T47D (cell line): ENCODE data around the gene DUSP22.

ENCODE experiments used
- DNase-seq, 2 experiments: peaks; one replicate each; pipeline versions ENCODE4 v3.0.0 to v3.0.0-alpha.2; 2011 to 2012; ENCODE audit warnings: low read depth in 1 of 2, low spot score in 1 of 2
- JUND ChIP-seq: IDR thresholded peaks from 2 replicates; pipeline ENCODE4 v1.6.1; 2012; ENCODE audit warnings: low read depth
- in situ Hi-C: cut with HindIII; loops from 2 replicates; pipeline ENCODE4 v1.10.0; 2016; ENCODE audit warnings: low sequenced_read_pairs, low pct_unique_long_range_greater_than_20kb

The DUSP22 gene

DNA sequence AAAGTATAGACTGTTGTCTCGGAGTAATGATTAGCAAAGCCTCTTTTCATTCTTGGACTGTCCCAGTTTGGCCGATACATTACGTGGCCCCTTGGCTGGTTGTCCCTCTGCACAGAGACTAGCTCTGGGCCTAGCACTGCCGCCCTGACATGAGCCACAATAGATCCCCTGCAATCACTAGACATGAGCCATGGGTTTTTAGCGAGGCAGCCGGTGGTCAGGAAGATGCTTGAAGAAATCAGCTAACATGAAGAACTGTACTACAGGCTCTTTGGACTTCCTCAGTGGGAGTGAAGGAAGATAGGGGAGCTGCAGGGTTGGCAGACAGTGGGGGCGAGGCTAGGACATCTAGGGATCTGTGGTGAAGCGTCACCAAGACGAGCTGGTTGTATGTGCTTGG lies 11.0 kb downstream of the DUSP22 start:
- in situ Hi-C loops = no loop called here
- DNase-seq = no peak
- TF ChIP-seq JUND = no peak

GRCh38 chr6:303948-304558 lies 11.8 kb downstream of the DUSP22 start:
- TF ChIP-seq JUND = no peak
- in situ Hi-C loops = no loop called here
- peak in 1 of 2 experiments; percentile 38 for DNase-seq

DNA sequence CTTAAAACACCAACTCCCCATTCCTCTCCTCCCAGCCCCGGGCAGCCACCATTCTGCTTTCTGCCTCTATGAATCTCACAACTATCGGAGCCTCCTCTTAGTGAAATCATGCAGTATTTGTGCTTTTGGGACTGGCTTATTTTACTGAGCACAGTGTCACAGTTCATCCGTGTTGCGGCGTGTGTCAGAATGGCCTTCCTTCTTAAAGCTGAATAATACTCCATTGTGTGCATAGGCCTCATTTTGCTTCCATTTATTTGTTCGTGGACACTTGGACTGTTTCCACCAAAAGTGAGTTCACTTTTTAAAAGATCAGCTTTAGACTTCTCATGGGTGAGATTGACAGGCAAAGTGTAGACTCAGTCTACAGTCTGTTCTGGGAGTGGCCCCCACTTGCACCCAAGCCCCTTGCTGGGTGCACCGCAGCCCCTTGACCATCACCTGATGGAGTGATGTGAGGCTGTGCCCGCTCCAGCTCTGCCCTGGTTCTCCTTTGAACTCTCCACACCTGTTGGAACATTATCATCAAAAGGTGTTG lies 12.6 kb downstream of the DUSP22 start:
- no peak for TF ChIP-seq JUND
- in situ Hi-C loops = no loop called here
- no peak for DNase-seq

DNA sequence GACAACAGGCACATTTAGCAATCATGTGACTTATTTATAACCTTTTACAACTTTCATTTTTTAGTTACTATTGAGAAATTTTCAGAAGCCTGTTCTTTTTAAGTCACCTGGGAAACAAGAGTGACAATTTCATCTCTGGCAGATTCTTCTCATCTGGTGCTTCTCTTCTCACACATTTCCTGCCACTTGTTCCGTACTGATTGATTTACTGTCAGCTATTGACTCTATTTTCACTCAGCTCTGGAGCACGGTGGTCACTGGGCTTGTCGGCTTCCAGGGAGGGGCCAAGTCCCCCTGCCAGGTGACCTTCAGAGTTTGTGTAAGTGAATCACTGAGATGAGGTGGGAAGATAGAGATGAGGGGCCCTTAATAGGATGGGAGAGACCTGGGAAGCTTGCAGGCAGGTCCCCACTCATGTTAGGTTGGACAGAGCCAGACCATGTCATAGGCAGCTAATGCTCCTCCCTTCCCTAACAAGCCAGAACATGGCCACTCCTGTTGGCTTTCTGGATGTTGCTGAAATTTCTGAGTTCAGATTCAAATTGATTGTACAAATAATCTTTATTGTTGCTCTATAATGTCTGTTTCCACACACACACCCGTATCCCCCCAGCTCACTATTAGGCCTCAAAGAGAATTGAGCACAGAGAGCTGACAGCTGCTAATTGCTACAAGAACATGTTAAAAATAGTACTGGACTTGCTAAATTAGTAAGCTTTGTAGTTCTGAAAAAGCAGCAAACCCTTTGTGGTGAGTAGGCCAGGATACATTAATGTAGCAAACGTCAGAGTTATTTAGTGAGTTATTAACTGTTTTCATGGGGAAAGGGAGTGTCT lies 13.3 kb downstream of the DUSP22 start:
- in situ Hi-C loops = no loop called here
- TF ChIP-seq JUND = no peak
- no peak for DNase-seq

DNA sequence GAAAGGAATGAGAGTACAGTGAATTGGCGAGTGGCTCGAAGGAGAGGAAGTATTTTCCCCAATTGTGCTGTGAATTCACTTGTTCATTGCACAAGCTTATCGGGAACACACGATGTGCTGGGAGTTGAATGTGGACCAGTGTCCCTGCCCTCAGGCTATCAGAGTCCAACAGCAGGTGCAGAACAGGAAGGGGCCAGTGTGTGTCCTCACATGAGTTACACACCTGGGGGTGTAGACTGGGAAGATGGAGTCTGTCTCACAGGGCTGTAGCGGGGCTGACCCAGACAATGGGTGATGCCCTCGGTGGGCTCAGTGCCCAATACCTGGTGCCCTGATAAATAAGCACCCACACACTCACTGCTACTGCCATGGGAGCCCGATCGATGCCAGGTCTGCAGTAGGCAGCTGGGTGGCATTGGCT lies 14.4 kb downstream of the DUSP22 start:
- in situ Hi-C loops = no loop called here
- DNase-seq = no peak
- TF ChIP-seq JUND = no peak

- no peak for DNase-seq
- in situ Hi-C loops = no loop called here
- no peak for TF ChIP-seq JUND
Measured at GRCh38 chr6:307065-307814, 15.0 kb downstream of the DUSP22 start.

DNA sequence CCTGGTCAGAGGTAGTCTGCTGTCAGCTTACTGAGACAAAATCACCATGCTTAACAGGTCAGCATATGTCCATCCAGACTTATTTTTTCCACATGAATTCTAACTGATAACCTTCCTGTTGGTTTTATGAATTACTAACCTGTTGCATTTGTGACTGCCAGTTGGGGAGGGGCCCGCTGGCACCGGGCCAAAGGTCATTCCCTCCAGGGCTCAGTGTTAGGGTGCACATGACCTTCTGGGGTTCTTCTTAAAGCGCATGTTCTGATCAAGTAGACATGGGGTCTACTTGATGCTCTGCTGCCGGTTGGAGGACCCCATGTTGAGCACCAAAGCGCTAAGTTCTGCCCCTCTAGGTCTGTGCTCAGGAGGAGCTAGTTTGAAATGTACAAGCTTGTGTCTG lies 15.6 kb downstream of the DUSP22 start:
- TF ChIP-seq JUND = no peak
- in situ Hi-C loops = no loop called here
- DNase-seq = no peak

- no peak for TF ChIP-seq JUND
- DNase-seq = no peak
- in situ Hi-C loops = no loop called here
Measured at GRCh38 chr6:308307-308706, 16.0 kb downstream of the DUSP22 start.

DNA sequence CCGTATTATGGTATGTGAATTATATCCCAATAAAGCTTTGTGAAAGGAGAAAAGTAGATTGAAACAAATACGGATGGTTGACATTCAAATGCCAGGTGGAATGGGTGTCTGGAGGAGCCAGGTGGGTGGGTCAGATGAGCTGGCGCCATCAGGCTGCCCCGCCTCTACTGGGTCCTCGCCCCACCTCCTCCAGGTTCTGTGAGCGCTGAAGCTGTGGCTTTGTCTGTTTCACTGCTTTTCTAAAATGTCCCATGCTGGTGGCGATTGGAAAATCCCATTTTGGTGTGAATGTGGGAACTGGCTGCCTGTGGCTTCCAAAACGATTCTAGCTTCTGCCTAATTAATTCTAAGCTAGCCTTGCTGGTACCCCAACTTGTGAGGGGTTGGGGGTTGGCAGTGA lies 16.5 kb downstream of the DUSP22 start:
- TF ChIP-seq JUND = no peak
- DNase-seq = no peak
- in situ Hi-C loops = no loop called here

GRCh38 chr6:309947-310346 lies 17.7 kb downstream of the DUSP22 start:
- in situ Hi-C loops = no loop called here
- TF ChIP-seq JUND = no peak
- DNase-seq = no peak

GRCh38 chr6:310671-311070 lies 18.4 kb downstream of the DUSP22 start:
- TF ChIP-seq JUND = no peak
- no peak for DNase-seq
- in situ Hi-C loops = no loop called here

GRCh38 chr6:311679-312220 lies 19.5 kb downstream of the DUSP22 start:
- in situ Hi-C loops = no loop called here
- no peak for TF ChIP-seq JUND
- DNase-seq = no peak
